Gastroesophageal sphincter (tissue), 3 donors: Measurements from ENCODE around the gene SPECC1L.

ENCODE experiments used
- POLR2A ChIP-seq, 2 donors: fragments of 450-650 bp; IDR thresholded peaks; one replicate each; pipeline ENCODE4 v1.6.1; 2017; ENCODE audit warnings: antibody characterized with exemption in 2 of 2, mild to moderate bottlenecking in 2 of 2, moderate library complexity in 1 of 2
- TF ChIP-seq, protein P1 (sequence below), 4 experiments: fragments of 200-600 bp in 2 of 4; fragments of 450-650 bp in 2 of 4; sonication (generic) in 1 of 4; IDR thresholded peaks; one replicate each; pipeline ENCODE4 v1.5.1; 2017 to 2019; ENCODE audit warnings: antibody characterized with exemption in 4 of 4, mild to moderate bottlenecking in 2 of 4, moderate library complexity in 2 of 4

DNA sequence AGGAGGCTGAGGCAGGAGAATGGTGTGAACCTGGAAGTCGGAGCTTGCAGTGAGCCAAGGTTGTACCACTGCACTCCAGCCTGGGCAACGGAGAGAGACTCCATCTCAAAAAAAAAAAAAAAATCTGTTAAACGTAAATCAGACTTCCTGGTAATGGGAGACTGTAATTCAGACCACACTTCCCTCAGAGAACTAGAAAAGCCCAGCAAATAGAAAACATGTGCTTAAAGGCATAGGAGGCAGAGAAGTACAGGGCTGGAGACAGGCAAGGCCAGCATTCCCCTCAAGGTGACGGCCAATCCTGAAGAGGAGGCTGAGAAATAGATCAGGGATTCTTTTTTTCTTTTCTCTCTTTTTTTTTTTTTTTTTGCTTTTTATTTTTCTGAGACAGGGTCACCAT lies 34.0 kb upstream of the SPECC1L start:
- TF ChIP-seq, protein P1, sequence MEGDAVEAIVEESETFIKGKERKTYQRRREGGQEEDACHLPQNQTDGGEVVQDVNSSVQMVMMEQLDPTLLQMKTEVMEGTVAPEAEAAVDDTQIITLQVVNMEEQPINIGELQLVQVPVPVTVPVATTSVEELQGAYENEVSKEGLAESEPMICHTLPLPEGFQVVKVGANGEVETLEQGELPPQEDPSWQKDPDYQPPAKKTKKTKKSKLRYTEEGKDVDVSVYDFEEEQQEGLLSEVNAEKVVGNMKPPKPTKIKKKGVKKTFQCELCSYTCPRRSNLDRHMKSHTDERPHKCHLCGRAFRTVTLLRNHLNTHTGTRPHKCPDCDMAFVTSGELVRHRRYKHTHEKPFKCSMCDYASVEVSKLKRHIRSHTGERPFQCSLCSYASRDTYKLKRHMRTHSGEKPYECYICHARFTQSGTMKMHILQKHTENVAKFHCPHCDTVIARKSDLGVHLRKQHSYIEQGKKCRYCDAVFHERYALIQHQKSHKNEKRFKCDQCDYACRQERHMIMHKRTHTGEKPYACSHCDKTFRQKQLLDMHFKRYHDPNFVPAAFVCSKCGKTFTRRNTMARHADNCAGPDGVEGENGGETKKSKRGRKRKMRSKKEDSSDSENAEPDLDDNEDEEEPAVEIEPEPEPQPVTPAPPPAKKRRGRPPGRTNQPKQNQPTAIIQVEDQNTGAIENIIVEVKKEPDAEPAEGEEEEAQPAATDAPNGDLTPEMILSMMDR (IDR thresholded peaks at IDR 0.05): no peak
- TF ChIP-seq POLR2A (IDR thresholded peaks at IDR 0.05): no peak
